Globus pallidus (tissue), 1 donor: ENCODE results near the gene EXD3.

Experiments used
- DNase-seq: peaks from one replicate; pipeline ENCODE4 v3.0.0-alpha.2; 2015; ENCODE audit warnings: low spot score

The EXD3 gene

GRCh38 chr9:137365552-137366444, 57.2 kb downstream of the EXD3 start:
- DNase-seq, result no peak

- DNase-seq, result no peak
Measured at GRCh38 chr9:137365056-137365455, 57.9 kb downstream of the EXD3 start.

- DNase-seq, result no peak
Measured at GRCh38 chr9:137359850-137360249, 63.1 kb downstream of the EXD3 start.

- DNase-seq, result no peak
Measured at GRCh38 chr9:137358126-137358525, 64.8 kb downstream of the EXD3 start.

- DNase-seq, result no peak
Measured at GRCh38 chr9:137357166-137357565, 65.8 kb downstream of the EXD3 start.

GRCh38 chr9:137355761-137356365, 67.1 kb downstream of the EXD3 start:
- DNase-seq, result no peak

- no peak for DNase-seq
Measured at GRCh38 chr9:137354845-137355760, 67.9 kb downstream of the EXD3 start.

GRCh38 chr9:137354153-137354844, 68.7 kb downstream of the EXD3 start:
- no peak for DNase-seq

- DNase-seq, result no peak
Measured at GRCh38 chr9:137353223-137354152, 69.5 kb downstream of the EXD3 start.

- DNase-seq, result no peak
Measured at GRCh38 chr9:137352511-137353222, 70.3 kb downstream of the EXD3 start.

GRCh38 chr9:137351781-137352501, 71.0 kb downstream of the EXD3 start:
- no peak for DNase-seq

GRCh38 chr9:137350696-137351584, 72.0 kb downstream of the EXD3 start:
- DNase-seq, result no peak

GRCh38 chr9:137349471-137350033, 73.4 kb downstream of the EXD3 start:
- no peak for DNase-seq

- no peak for DNase-seq
Measured at GRCh38 chr9:137348769-137349470, 74.0 kb downstream of the EXD3 start.

GRCh38 chr9:137347928-137348327, 75.0 kb downstream of the EXD3 start:
- no peak for DNase-seq

- no peak for DNase-seq
Measured at GRCh38 chr9:137342482-137342881, 80.5 kb downstream of the EXD3 start.

- DNase-seq, result no peak
Measured at GRCh38 chr9:137341227-137341626, 81.7 kb downstream of the EXD3 start.
